GM23248 (cell line): ENCODE measurements around the gene SULT1C4.

Experiments used
- EZH2 ChIP-seq: fragments of 200-600 bp; sonication (generic); IDR thresholded peaks from 2 replicates; pipeline ENCODE4 v1.6.1; 2018; ENCODE audit warnings: antibody characterized with exemption, mild to moderate bottlenecking; ENCODE audit not compliant: insufficient read depth, poor library complexity, severe bottlenecking
- EZH2phosphoT487 ChIP-seq: fragments of 200-600 bp; sonication (generic); IDR thresholded peaks from 2 replicates; pipeline ENCODE4 v1.6.1; 2018; ENCODE audit warnings: antibody characterized with exemption, moderate library complexity, mild to moderate bottlenecking, low read depth; ENCODE audit not compliant: insufficient read depth

DNA sequence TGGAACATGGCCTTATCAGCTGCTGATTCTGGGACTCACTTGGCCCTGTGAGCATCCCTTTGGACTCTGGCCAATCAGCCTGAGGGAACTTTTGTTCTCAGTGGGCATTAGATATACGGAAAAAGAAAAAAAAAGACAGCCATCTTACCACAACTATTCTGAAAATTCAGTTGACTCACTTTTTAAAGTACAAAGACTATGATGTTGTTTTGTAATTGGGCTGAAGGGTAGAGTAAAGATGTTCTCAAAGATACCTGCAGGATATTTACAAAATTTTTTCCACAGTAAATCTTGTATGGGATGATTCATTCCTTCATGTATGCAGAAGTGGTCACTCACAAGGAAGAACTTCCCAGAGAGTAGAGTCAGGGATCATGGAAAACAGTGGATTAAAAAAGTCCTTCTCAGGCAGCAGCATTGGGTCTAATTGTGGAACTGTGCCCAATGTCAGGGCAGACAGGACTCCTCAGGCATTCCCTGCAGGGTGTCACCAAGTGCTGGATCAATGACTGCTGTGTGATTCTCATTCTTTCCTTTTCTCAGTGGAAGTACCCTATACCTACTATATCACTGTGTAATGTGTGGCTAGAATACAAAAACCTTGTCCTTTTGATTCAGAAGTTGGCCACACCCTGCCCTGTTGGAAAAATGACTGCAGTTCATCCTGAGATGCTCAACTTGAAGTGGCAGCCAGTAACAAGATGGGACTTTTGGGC lies 35.4 kb downstream of the SULT1C4 start:
- TF ChIP-seq EZH2 (no peak), EZH2phosphoT487 (peak; percentile 54; the same call in 1 of the 2 replicates)
